AG09319 (cell line): ENCODE results near the gene TMEM225B.

Experiments used
- DNase-seq: peaks from one replicate; pipeline ENCODE4 v3.0.0-alpha.2; 2010; ENCODE audit warnings: low read depth; ENCODE audit errors: extremely low read depth
- TF ChIP-seq, protein P1 (sequence below): IDR thresholded peaks from 2 replicates; pipeline ENCODE4 v1.5.1; 2011; ENCODE audit warnings: low read depth, mild to moderate bottlenecking, inconsistent platforms, low read length, moderate library complexity

Gene TMEM225B

GRCh38 chr7:99638731-99639130 lies 40.7 kb downstream of the TMEM225B start:
- no peak for DNase-seq
- TF ChIP-seq, protein P1, sequence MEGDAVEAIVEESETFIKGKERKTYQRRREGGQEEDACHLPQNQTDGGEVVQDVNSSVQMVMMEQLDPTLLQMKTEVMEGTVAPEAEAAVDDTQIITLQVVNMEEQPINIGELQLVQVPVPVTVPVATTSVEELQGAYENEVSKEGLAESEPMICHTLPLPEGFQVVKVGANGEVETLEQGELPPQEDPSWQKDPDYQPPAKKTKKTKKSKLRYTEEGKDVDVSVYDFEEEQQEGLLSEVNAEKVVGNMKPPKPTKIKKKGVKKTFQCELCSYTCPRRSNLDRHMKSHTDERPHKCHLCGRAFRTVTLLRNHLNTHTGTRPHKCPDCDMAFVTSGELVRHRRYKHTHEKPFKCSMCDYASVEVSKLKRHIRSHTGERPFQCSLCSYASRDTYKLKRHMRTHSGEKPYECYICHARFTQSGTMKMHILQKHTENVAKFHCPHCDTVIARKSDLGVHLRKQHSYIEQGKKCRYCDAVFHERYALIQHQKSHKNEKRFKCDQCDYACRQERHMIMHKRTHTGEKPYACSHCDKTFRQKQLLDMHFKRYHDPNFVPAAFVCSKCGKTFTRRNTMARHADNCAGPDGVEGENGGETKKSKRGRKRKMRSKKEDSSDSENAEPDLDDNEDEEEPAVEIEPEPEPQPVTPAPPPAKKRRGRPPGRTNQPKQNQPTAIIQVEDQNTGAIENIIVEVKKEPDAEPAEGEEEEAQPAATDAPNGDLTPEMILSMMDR = no peak

GRCh38 chr7:99639267-99639666 lies 41.2 kb downstream of the TMEM225B start:
- DNase-seq = no peak
- TF ChIP-seq, protein P1 = no peak

DNA sequence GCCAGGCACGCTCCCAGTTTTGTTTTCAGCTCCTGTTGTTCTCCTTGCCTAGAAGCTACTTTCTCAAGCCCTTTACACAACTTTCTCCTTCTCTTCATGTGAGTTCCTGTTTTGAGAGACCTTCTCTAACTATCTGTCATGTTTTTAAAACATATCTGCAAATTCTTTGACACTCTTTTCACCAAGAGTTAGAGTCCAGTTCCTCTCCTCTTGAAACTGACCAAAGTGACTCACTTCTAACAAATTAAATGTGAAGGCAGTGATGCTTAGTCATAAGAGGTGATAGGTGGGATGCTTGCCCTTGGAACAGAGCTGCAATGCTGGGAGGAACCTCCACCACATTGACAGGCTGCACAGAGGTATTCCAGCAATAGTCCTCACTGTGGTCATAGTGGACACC lies 44.0 kb downstream of the TMEM225B start:
- TF ChIP-seq, protein P1 = no peak

DNA sequence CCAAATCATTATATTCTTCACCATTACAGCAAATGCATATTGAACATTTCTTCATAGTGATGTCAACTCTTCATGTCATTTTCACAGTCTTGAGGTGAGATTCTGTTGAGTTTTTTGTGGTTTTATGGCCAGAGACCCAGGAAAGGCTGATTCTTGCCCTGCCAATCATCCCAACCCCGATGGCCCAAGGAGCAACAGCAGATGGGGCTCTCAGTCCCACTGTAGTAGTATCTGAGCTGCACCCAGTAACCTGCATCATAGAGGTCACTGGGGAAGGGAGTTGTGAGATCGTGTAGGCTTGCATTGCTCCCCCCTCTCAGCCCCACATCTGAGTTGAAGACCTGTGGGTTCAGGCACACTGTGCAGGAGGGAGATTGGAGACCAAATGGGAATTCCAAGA lies 45.4 kb downstream of the TMEM225B start:
- no peak for DNase-seq
- TF ChIP-seq, protein P1 = no peak

More for the DNA sequence above, 44.0 kb downstream of the TMEM225B start:
- DNase-seq = no peak

- no peak for DNase-seq
- TF ChIP-seq, protein P1 = no peak
These were observed 46.4 kb downstream of the TMEM225B start for GRCh38 chr7:99644431-99644830.

DNA sequence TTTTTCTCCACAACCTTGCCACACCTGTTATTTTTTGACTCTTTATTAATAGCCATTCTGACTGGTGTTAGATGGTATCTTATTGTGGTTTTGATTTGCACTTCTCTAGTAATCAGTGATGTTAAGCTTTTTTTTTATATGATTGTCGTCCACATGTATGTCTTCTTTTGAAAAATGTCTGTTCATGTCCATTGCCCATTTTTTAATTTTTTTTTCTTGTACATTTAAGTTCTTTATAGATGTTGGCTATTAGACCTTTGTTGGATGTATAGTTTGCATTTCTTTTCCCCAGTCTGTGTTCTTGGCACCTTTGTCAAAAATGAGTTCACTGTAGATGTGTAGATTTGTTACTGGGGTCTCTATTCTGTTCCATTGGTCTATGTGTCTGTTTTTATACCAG lies 47.5 kb downstream of the TMEM225B start:
- TF ChIP-seq, protein P1 = no peak
- no peak for DNase-seq

DNA sequence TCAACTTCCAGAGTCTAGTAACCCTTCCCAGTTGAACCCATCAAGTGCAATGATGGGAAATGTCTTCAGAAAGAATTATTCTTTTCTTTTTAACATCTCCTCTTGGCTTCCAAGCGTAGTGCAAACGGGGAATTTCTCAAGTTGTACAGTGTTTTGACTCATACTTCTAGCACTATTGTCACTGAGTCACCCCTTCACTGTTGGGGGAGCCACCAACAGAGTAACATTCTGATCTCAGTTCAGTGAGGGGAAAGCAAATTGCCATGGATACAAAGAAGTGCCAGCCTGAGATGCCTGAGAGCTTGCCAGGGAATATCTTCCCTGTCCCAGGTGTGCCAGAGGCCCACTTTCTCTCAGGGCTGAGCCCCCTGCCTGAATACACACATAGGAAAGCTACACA lies 50.8 kb downstream of the TMEM225B start:
- DNase-seq = no peak
- TF ChIP-seq, protein P1 = no peak
